NCI-H1930 (cell line): ENCODE results near the gene CST9.
"Not testable (repeated sequence)": the region's sequence is repeated elsewhere in the genome, so short reads cannot be mapped to it uniquely, and the experiment has no call there.

Experiments
- DNase-seq, 2 experiments: peaks; one replicate each; lab custom pipeline; 2025; lab: John Stamatoyannopoulos, UW

Gene CST9

GRCh38 chr20:23587631-23588030 lies 18.1 kb downstream of the CST9 start:
- no peak for DNase-seq

GRCh38 chr20:23586735-23587525 lies 18.8 kb downstream of the CST9 start:
- no peak for DNase-seq

GRCh38 chr20:23585808-23586734 lies 19.6 kb downstream of the CST9 start:
- DNase-seq, result no peak

GRCh38 chr20:23585449-23585807 lies 20.3 kb downstream of the CST9 start:
- no peak for DNase-seq

GRCh38 chr20:23584434-23585199 lies 21.1 kb downstream of the CST9 start:
- no peak for DNase-seq

- no peak for DNase-seq
Observed at GRCh38 chr20:23583526-23583925, 22.2 kb downstream of the CST9 start.

- DNase-seq, result no peak
Observed at GRCh38 chr20:23582293-23582692, 23.4 kb downstream of the CST9 start.

- not testable (repeated sequence) for DNase-seq
Observed at GRCh38 chr20:23581833-23582232, 23.9 kb downstream of the CST9 start.

- no peak for DNase-seq
Observed at GRCh38 chr20:23574977-23575376, 30.7 kb downstream of the CST9 start.

- DNase-seq, result no peak
Observed at GRCh38 chr20:23570178-23570760, 35.4 kb downstream of the CST9 start.

- DNase-seq, result no peak
Observed at GRCh38 chr20:23569570-23569969, 36.1 kb downstream of the CST9 start.

GRCh38 chr20:23568971-23569330 lies 36.8 kb downstream of the CST9 start:
- no peak for DNase-seq

- DNase-seq, result no peak
Observed at GRCh38 chr20:23568320-23568970, 37.3 kb downstream of the CST9 start, which contains the start of gene CST9L. TSS of gene CST9L (minus strand) at chr20:23568484. CDS start at chr20:23568450, 34 bp downstream.

GRCh38 chr20:23566199-23566932 lies 39.4 kb downstream of the CST9 start:
- DNase-seq, result no peak

GRCh38 chr20:23565503-23566045 lies 40.1 kb downstream of the CST9 start:
- DNase-seq, result no peak

GRCh38 chr20:23564927-23565326 lies 40.8 kb downstream of the CST9 start:
- DNase-seq, result no peak

GRCh38 chr20:23562721-23563342 lies 42.9 kb downstream of the CST9 start:
- no peak for DNase-seq

- no peak for DNase-seq
Observed at GRCh38 chr20:23554401-23554800, 51.3 kb downstream of the CST9 start.
